Neuronal stem cell (in vitro differentiated cells): ENCODE data around the gene GPC1.

Experiments
- DNase-seq: peaks from one replicate; pipeline ENCODE4 v3.0.0-alpha.2; 2013; ENCODE audit warnings: low spot score
- H2AFZ ChIP-seq: one replicate; pipeline ENCODE4 v1.6.1; 2013; ENCODE audit warnings: mild to moderate bottlenecking, low read length, inconsistent platforms
- H2AK5ac ChIP-seq: 2 replicates; pipeline ENCODE4 v1.6.1; 2013; ENCODE audit warnings: low read depth, mild to moderate bottlenecking, inconsistent platforms, low read length, moderate library complexity, mixed read lengths
- H2BK120ac ChIP-seq: 2 replicates; pipeline ENCODE4 v1.6.1; 2013; ENCODE audit warnings: low read depth, mild to moderate bottlenecking, inconsistent platforms, low read length, moderate library complexity, mixed read lengths
- H2BK12ac ChIP-seq: one replicate; pipeline ENCODE4 v1.6.1; 2013; ENCODE audit warnings: low read length, inconsistent platforms
- H2BK15ac ChIP-seq: 2 replicates; pipeline ENCODE4 v1.6.1; 2013; ENCODE audit warnings: mild to moderate bottlenecking, low read length, inconsistent platforms, mixed read lengths
- H2BK5ac ChIP-seq: one replicate; pipeline ENCODE4 v1.6.1; 2013; ENCODE audit warnings: inconsistent platforms, mild to moderate bottlenecking, low read length, moderate library complexity
- H3K14ac ChIP-seq: one replicate; pipeline ENCODE4 v1.6.1; 2013; ENCODE audit warnings: low read length, inconsistent platforms
- H3K18ac ChIP-seq: 2 replicates; pipeline ENCODE4 v1.6.1; 2013; ENCODE audit warnings: low read length, inconsistent platforms
- H3K23ac ChIP-seq: 2 replicates; pipeline ENCODE4 v1.6.1; 2013; ENCODE audit warnings: low read depth, mild to moderate bottlenecking, mixed read lengths, low read length, inconsistent platforms; ENCODE audit not compliant: poor library complexity
- H3K27ac ChIP-seq: replicated peaks from 3 replicates; pipeline ENCODE4 v1.5.1; 2013; ENCODE audit warnings: low read length, inconsistent platforms
- H3K27me3 ChIP-seq, 3 experiments: 2 replicates each; pipeline ENCODE4 v1.6.1; 2013; ENCODE audit warnings: low read length in 3 of 3, mild to moderate bottlenecking in 2 of 3, inconsistent platforms in 1 of 3, low read depth in 1 of 3, mixed read lengths in 1 of 3, moderate library complexity in 1 of 3; ENCODE audit not compliant: control insufficient read depth in 3 of 3, insufficient read depth in 3 of 3
- H3K36me3 ChIP-seq, 2 donors: replicated peaks in 1 of 2; 2 replicates each; pipeline ENCODE4 v1.6.1; 2013; ENCODE audit warnings: low read length in 2 of 2; ENCODE audit not compliant: control insufficient read depth in 2 of 2, insufficient read depth in 2 of 2
- H3K4ac ChIP-seq: 2 replicates; pipeline ENCODE4 v1.6.1; 2013; ENCODE audit warnings: inconsistent platforms, mild to moderate bottlenecking, low read length, moderate library complexity
- H3K4me1 ChIP-seq, 2 donors: 1 replicate in 1 of 2; 2 replicates in 1 of 2; pipeline ENCODE4 v1.6.1; 2013; ENCODE audit warnings: low read length in 2 of 2, low read depth in 1 of 2; ENCODE audit not compliant: control insufficient read depth in 2 of 2, insufficient read depth in 1 of 2
- H3K4me2 ChIP-seq: one replicate; pipeline ENCODE4 v1.6.1; 2013; ENCODE audit warnings: mild to moderate bottlenecking, low read length, inconsistent platforms; ENCODE audit not compliant: insufficient read depth, poor library complexity, severe bottlenecking
- H3K4me3 ChIP-seq, 2 donors: 2 replicates each; pipeline ENCODE4 v1.5.1; 2013; ENCODE audit warnings: low read length in 2 of 2, mild to moderate bottlenecking in 2 of 2, inconsistent platforms in 1 of 2, moderate library complexity in 1 of 2
- H3K79me1 ChIP-seq: one replicate; pipeline ENCODE4 v1.6.1; 2013; ENCODE audit warnings: low read depth, mild to moderate bottlenecking, inconsistent platforms, low read length, moderate library complexity
- H3K9ac ChIP-seq: one replicate; pipeline ENCODE4 v1.6.1; 2013; ENCODE audit warnings: mild to moderate bottlenecking, low read depth, low read length, inconsistent platforms; ENCODE audit not compliant: poor library complexity
- H3K9me3 ChIP-seq, 2 donors: replicated peaks in 1 of 2; 2 replicates each; pipeline versions ENCODE3 to v1.6.1; 2013; ENCODE audit warnings: low read length in 2 of 2, mild to moderate bottlenecking in 2 of 2, inconsistent platforms in 1 of 2, low read depth in 1 of 2, mixed read lengths in 1 of 2, moderate library complexity in 1 of 2; ENCODE audit not compliant: control insufficient read depth in 2 of 2, insufficient read depth in 1 of 2
- H4K8ac ChIP-seq: one replicate; pipeline ENCODE4 v1.6.1; 2013; ENCODE audit warnings: low read depth, mild to moderate bottlenecking, inconsistent platforms, low read length, moderate library complexity
- H4K91ac ChIP-seq: one replicate; pipeline ENCODE4 v1.6.1; 2013; ENCODE audit warnings: low read length, low read depth, mild to moderate bottlenecking, inconsistent platforms; ENCODE audit not compliant: poor library complexity
- WGBS, 2 donors: extraction: QIAGEN DNeasy Blood & Tissue Kit; methylation state at CpG; one replicate each; pipeline ENCODE4 v1.1.7; 2013; ENCODE audit warnings: missing lambda C conversion rate in 2 of 2, mixed read lengths in 1 of 2; ENCODE audit not compliant: insufficient read length in 2 of 2, insufficient replicate concordance in 1 of 2; ENCODE audit errors: extremely low coverage in 2 of 2; 5-methylcytosine and 5-hydroxymethylcytosine counted together

Gene GPC1

DNA sequence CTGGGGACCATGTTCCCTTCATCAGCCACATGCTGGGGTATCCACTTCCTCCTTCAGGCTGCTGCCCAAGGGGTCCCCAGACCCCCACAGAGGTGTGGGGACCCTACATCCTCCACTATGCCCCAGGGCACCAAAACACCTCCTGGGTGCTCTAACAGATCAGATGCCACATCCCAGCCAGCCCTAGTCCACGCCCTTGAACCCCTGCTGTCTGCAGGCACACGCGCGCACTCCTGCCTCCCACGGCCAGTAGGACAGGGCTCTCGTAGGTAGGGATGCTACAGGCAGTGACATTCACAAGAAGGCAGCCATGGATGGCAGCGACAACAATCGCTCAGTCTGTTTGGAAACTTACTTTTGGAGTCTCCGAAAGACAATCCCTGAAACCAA, 3.0 kb upstream of the GPC1 start:
- DNase-seq = no peak
- no peak overlapping the region for H3K18ac ChIP-seq
- no peak overlapping the region for H2BK120ac ChIP-seq
- H2AK5ac ChIP-seq = peak overlapping the region; percentile 78
- H3K4me3 ChIP-seq = no peak overlapping the region
- H3K4ac ChIP-seq = no peak overlapping the region
- peaks cover 0 to 8% (median 3%) of the 10 kb centered on the region in 3 experiments for H3K27me3 ChIP-seq
- H3K4me1 ChIP-seq = peaks cover 12 to 16% of the 10 kb centered on the region in 2 donors
- H2BK15ac ChIP-seq = no peak overlapping the region
- H4K91ac ChIP-seq = no peak overlapping the region
- no peak overlapping the region for H3K14ac ChIP-seq
- no peak overlapping the region for H3K27ac ChIP-seq
- H2BK5ac ChIP-seq = no peak overlapping the region
- no peak overlapping the region for H2AFZ ChIP-seq
- peaks cover 0 to 4% of the 10 kb centered on the region in 2 donors for H3K9me3 ChIP-seq
- no peak overlapping the region for H3K4me2 ChIP-seq
- H3K9ac ChIP-seq = no peak overlapping the region
- no peak overlapping the region for H4K8ac ChIP-seq
- no peak overlapping the region for H3K23ac ChIP-seq
- H3K79me1 ChIP-seq = peaks cover 10% of the 10 kb centered on the region
- no peak overlapping the region for H2BK12ac ChIP-seq
- no peaks in the 10 kb centered on the region for H3K36me3 ChIP-seq
- no CpG with 5 or more reads among the region's 9 CpGs for WGBS, 2 donors

DNA sequence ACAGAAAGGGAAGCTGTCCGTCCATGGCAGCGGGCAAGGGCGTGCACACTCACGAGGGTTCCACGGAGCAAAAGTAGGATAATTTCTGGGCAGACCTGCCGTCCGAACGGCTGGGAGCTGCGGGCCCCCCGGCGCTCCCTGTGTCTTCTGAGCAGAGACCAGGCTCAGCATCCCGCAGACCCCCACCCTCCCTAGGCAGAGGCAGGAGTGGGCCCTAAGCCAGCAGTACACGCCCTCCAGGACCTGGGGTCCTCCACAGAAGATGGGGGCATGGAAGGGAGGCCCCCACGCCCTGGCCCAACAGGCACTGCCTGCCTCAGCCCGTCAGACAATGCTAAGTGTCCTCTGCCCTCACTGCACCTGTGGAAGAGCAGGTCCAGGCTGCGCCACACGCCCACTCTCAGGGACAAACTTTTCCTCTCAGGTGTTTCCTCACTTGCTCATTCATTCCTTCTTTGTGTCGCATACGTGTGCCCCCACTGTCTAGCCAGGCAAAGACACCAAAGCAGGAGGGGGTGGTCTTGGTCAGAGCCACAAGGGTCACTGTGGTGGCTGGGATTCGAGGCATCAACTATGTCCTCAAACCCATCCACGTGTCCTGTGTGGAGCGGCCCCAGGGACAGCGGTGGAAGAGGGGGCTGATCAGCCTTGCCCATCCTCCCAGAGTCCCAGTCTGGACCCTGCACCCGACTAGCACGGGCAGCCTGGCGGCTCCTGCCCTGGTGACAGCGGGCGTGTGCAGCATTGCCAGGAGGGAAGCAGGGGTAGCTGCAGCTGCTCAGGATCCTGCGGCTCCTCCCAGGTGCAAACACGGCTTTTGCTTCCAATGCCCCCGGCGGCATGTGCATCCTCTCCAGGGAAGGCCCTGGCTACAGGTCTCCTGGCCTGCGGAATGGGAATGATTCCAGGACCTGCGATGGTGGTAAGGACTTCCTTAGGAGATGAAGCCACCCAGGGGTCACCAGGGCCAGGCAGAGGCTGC, 2.4 kb upstream of the GPC1 start:
- peak overlapping the region; percentile 29 for H2BK5ac ChIP-seq

GRCh38 chr2:240433973-240434727, 1.3 kb upstream of the GPC1 start:
- H3K4me1 ChIP-seq = peaks cover 23 to 24% of the 10 kb centered on the region in 2 donors
- H3K9ac ChIP-seq = peak overlapping the region; percentile 92
- no CpG with 5 or more reads among the region's 16 CpGs for WGBS, 2 donors
- peak overlapping the region; percentile 81 to 89 for H3K4me3 ChIP-seq
- H4K91ac ChIP-seq = no peak overlapping the region
- H2BK15ac ChIP-seq = peak overlapping the region; percentile 96
- H3K27ac ChIP-seq = no peak overlapping the region
- no peak for DNase-seq
- H4K8ac ChIP-seq = no peak overlapping the region
- peak overlapping the region; percentile 44 for H3K4ac ChIP-seq
- H3K36me3 ChIP-seq = no peaks in the 10 kb centered on the region
- peak overlapping the region; percentile 91 for H2AK5ac ChIP-seq
- H3K18ac ChIP-seq = peak overlapping the region; percentile 55
- H2BK12ac ChIP-seq = peak overlapping the region; percentile 49
- H2AFZ ChIP-seq = peak overlapping the region; percentile 99
- H3K23ac ChIP-seq = peak overlapping the region; percentile 77
- peak overlapping the region; percentile 95 for H3K4me2 ChIP-seq
- peak overlapping the region; percentile 95 for H3K14ac ChIP-seq
- H2BK120ac ChIP-seq = no peak overlapping the region
- H2BK5ac ChIP-seq = peak overlapping the region; percentile 91
- H3K9me3 ChIP-seq = peaks cover 0 to 2% of the 10 kb centered on the region in 2 donors
- H3K27me3 ChIP-seq = peaks cover 0 to 8% (median 6%) of the 10 kb centered on the region in 3 experiments
- H3K79me1 ChIP-seq = peaks cover 21% of the 10 kb centered on the region

More for the DNA sequence above, 2.4 kb upstream of the GPC1 start:
- Histone ChIP-seq H4K8ac (no peak overlapping the region), H3K14ac (no peak overlapping the region), H3K79me1 (peaks cover 15% of the 10 kb centered on the region), H3K9me3 (peaks cover 0 to 4% of the 10 kb centered on the region in 2 donors), H3K36me3 (no peaks in the 10 kb centered on the region), H3K18ac (peak overlapping the region; percentile 36), H4K91ac (no peak overlapping the region), H2BK120ac (no peak overlapping the region), H3K27ac (no peak overlapping the region), H2BK12ac (peak overlapping the region; percentile 75), H3K27me3 (peaks cover 0 to 8% (median 6%) of the 10 kb centered on the region in 3 experiments), H3K4me3 (no peak overlapping the region), H3K23ac (peak overlapping the region; percentile 29), H2AK5ac (peak overlapping the region; percentile 78), H3K4me1 (peaks cover 19 to 23% of the 10 kb centered on the region in 2 donors), H3K9ac (peak overlapping the region; percentile 15), H2AFZ (no peak overlapping the region), H3K4me2 (no peak overlapping the region), H3K4ac (no peak overlapping the region), H2BK15ac (peak overlapping the region; percentile 41)
- no peak for DNase-seq
- WGBS, 2 donors = no CpG with 5 or more reads among the region's 34 CpGs
